Panc1 (cell line): ENCODE data around the gene CNOT11.

Experiments used
- POLR2AphosphoS5 ChIP-seq: IDR thresholded peaks from 2 replicates; pipeline ENCODE4 v1.6.1; 2012; ENCODE audit warnings: mild to moderate bottlenecking, low read depth, low read length, moderate library complexity
- REST ChIP-seq, 2 experiments: IDR thresholded peaks; 2 replicates each; pipeline ENCODE4 v1.6.1; 2011 to 2012; ENCODE audit warnings: low read depth in 2 of 2, control low read depth in 1 of 2, low read length in 1 of 2, mild to moderate bottlenecking in 1 of 2, moderate library complexity in 1 of 2; ENCODE audit not compliant: insufficient read depth in 1 of 2
- SIN3A ChIP-seq: IDR thresholded peaks from 2 replicates; pipeline ENCODE4 v1.6.1; 2012; ENCODE audit warnings: low read depth, mild to moderate bottlenecking, low read length, moderate library complexity, borderline replicate concordance; ENCODE audit not compliant: insufficient read depth
- TCF7L2 ChIP-seq: IDR thresholded peaks from 2 replicates; pipeline ENCODE4 v1.6.1; 2011; ENCODE audit warnings: mild to moderate bottlenecking, low read depth, low read length, inconsistent platforms
- TF ChIP-seq, protein P1 (sequence below): fragments of 450-650 bp; IDR thresholded peaks from 2 replicates; pipeline ENCODE4 v1.5.1; 2017; ENCODE audit warnings: mild to moderate bottlenecking

GRCh38 chr2:101267671-101268656 is 15.3 kb downstream of the CNOT11 start:
- TF ChIP-seq SIN3A (no peak), REST (IDR thresholded peaks at IDR 0.05; ENCODE audit: insufficient read depth in 1 of 2, low read depth in 2 of 2, low read length in 1 of 2) (no peak), TCF7L2 (no peak), POLR2AphosphoS5 (no peak)
- TF ChIP-seq, protein P1, sequence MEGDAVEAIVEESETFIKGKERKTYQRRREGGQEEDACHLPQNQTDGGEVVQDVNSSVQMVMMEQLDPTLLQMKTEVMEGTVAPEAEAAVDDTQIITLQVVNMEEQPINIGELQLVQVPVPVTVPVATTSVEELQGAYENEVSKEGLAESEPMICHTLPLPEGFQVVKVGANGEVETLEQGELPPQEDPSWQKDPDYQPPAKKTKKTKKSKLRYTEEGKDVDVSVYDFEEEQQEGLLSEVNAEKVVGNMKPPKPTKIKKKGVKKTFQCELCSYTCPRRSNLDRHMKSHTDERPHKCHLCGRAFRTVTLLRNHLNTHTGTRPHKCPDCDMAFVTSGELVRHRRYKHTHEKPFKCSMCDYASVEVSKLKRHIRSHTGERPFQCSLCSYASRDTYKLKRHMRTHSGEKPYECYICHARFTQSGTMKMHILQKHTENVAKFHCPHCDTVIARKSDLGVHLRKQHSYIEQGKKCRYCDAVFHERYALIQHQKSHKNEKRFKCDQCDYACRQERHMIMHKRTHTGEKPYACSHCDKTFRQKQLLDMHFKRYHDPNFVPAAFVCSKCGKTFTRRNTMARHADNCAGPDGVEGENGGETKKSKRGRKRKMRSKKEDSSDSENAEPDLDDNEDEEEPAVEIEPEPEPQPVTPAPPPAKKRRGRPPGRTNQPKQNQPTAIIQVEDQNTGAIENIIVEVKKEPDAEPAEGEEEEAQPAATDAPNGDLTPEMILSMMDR = no peak
